NCI-H2227 treated with DMSO at 0.1 percent for 48 hours (cell line): ENCODE results near the gene UNG.
A peak's percentile ranks its signal among the peaks of the same experiment; 100 is the strongest.
"Not testable (repeated sequence)": the region's sequence is repeated elsewhere in the genome, so short reads cannot be mapped to it uniquely, and the experiment has no call there.

Experiments used
- DNase-seq: peaks from one replicate; lab custom pipeline; 2025; lab: John Stamatoyannopoulos, UW

The UNG gene

GRCh38 chr12:109097435-109098182 is at the start of gene UNG:
TSS of gene UNG (plus strand) at chr12:109097597. CDS start at chr12:109097680, 83 bp downstream.
- peak; percentile 93 for DNase-seq

DNA sequence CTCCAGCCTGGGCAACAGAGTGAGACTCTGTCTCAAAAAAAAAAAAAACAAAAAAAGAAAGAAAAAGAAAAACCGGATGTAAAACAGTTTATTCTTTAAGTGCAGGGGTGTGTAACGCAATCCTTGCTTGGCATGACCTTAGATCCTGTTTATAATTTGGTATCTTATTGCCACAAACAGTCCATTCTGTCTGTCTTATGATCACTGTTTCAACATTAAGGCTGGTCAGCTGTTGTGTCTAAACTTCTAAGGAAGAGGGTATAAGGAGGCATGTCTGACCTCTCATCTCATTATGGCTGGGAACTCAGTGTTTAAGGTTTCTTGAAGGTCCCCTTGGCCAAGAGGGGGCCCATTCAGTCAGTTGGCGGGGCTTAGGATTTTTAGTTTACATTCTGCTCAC is 48.7 kb upstream of the UNG start:
- not testable (repeated sequence) for DNase-seq

DNA sequence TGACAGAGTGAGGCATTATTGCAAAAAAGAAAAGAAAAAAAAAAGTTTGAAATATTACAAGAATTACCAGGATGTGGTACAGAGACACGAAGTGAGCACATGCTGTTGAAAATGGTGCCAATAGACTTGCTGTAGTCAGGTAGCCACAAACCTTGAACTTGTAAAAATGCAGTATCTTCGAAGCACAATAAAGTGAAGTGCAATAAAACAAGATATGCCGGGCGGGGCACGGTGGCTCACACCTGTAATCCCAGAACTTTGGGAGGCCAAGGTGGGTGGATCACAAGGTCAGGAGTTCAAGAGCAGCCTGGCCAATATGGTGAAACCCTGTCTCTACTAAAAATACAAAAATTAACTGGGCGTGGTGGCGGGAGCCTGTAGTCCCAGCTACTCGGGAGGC is 47.6 kb upstream of the UNG start:
- DNase-seq: not testable (repeated sequence)

DNA sequence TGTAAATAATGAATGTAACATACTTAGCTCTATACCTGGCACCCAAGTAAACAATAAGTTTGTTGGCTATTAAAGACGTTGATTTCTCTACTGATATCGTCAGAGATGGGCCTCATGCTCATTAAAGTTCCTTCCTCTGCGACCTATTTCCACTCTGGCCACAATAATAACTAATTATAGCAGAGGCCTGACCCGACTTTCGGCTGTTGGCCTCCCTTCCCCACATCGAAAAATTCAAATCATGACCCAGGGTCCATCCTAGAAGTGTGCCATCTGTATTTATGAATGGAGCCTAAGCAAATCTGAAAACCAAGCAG is 45.3 kb upstream of the UNG start:
- no peak for DNase-seq

DNA sequence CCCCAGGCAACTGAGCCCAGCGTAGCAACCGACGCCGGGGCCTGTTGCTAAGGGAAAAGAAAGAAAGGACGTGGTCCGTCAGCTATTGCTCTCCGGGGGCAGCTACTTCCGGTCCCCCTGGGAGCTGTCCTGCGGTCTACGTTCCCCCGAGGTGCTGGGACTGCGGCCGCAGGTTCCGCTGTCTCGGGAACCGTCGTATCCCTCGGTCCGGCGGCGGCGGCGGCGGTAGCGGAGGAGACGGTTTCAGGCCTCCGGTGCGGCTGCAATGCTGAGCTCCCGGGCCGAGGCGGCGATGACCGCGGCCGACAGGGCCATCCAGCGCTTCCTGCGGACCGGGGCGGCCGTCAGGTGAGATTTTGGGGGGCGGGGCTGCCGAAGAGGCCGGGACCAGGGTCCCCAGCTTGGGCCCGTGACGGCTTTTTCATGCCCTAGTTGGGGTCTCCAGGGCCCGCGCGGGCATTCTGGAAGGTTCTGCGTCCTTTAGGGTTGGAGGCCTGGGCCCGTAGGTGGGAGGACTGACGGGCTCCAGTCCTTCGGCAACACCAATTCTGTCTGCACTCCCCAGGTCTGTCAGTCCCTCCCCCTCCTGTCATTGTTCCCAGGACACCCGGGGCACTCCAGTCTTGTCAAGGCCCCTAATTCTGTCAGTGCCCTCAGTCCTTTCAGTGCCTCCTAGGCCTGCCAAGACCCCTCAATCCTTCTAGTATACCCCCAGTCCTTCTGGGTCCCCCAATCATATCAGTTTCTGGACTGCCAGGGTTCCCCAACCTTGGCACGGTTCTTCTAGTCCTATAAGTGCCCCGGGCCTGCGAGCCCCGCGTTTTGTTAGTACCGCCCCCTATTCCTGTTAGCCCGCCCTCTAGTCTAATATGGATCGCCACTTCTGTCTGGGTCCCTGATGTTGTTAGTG is 44.7 kb upstream of the UNG start, which contains the start of gene USP30:
USP30 (plus strand) TSS at position 163 of the 910 bp plus-strand sequence; CDS start at position 266, 103 bp downstream.
- peak; percentile 83 for DNase-seq

DNA sequence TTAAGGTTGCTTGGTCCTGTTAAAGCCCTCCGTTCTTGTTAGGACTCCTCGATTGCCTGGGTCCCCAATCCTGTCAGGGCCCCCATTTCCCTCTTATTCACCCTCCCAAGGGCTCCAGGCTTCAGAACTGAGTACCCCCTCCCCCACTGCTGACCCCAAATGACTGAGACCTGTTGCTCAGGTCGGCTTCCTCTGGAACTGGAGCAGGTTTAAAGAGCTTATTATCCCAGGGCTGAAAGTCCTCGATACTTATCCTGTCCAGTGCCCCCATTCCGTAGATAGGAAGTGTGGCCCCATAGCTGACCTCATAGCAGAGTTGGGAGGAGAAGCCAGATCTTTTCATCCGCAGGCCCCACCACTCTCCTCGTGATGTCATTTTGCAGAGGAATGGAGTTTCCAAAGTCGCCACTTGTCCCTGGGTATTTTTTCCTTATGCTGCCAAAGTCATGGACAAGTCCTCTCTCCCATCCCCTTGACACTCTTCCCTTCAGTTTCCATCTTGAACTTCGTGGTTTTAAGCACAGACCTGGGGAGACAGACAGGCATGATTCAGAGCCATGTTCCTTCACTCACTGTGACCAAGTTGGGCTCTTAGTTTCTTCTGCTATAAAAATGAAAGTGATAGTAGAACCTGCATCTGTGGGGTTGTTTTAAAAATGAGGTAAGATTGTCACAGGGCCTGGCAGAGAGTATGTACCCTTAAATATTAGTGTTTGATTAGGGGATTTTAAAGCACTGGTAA is 43.8 kb upstream of the UNG start:
- DNase-seq: no peak

DNA sequence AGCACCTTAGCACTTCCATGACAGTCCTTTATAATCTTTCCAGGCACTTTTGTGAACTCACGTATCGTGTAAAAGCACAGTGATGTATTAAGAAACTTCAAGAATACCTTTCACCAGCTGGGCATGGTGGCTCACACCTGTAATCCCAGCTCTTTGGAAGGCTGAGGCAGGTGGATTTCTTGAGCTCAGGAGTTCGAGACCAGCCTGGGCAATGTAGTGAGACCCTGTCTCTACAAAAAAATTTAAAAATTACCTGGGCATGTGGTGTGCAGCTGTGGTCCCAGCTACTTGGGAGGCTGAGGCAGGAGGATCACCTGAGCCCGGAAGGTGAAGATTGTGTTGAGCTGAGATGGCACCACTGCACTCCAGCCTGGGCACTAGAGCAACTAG is 43.3 kb upstream of the UNG start:
- not testable (repeated sequence) for DNase-seq

GRCh38 chr12:109054520-109054919 is 42.9 kb upstream of the UNG start:
- no peak for DNase-seq

- no peak for DNase-seq
These were observed 40.5 kb upstream of the UNG start for GRCh38 chr12:109056891-109057290.

DNA sequence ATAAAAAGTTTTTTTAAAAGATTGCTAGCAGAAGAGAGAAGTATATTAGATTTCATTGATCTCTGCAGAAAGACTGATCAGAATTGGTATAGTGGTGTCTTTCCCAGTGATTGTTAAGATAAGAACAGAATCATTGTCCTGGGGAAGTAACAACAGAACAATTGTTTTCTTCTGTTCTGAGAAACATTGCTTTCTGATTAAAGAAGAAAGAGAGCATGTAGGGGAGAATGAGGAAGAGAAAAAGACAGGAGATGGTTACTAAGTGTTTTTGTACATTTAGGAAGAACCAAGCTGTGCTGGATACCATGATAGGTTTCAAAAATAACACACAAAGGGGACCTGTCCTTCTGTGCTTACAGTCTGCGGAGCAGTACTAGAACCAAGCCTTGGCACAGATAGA is 40.0 kb upstream of the UNG start:
- DNase-seq: no peak

DNA sequence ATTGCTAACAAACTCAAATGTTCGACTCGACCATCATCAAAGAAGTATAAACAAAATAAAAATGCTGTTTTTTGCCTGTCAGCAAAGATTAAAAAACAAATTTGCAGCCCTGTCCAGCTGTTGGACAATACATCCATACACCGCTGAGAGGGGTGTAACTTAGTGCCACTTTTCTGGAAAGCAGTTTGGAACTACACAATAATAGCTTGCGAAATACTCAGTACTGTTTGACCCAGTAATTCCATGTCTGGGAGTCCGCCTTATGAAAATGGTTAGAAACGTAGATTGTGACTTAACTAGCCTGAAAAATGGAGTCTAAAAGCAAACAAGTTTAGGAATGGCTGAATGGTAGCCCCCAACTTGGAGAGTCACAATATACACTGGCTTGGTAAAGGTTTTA is 38.6 kb upstream of the UNG start:
- DNase-seq: no peak

- no peak for DNase-seq
These were observed 33.3 kb upstream of the UNG start for GRCh38 chr12:109064143-109064542.

GRCh38 chr12:109065154-109065852 is 32.1 kb upstream of the UNG start:
- no peak for DNase-seq

- no peak for DNase-seq
These were observed 31.6 kb upstream of the UNG start for GRCh38 chr12:109065853-109066193.

- peak; percentile 37 for DNase-seq
These were observed 27.8 kb upstream of the UNG start for GRCh38 chr12:109069307-109070271.

GRCh38 chr12:109074866-109075265 is 22.5 kb upstream of the UNG start:
- DNase-seq: no peak

DNA sequence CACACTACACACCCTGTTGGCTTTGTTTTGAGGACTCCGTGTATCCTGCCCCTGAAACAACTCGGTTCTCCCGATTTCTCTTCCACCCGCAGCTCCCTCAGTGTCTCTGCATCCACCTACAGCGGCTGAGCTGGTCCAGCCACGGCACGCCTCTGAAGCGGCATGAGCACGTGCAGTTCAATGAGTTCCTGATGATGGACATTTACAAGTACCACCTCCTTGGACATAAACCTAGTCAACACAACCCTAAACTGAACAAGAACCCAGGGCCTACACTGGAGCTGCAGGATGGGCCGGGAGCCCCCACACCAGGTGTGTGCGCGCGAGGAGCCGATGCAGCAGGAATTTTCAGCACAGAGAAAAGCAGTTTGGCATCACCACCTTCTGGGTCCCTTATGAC is 14.6 kb upstream of the UNG start:
- DNase-seq: no peak

- no peak for DNase-seq
These were observed 13.0 kb upstream of the UNG start for GRCh38 chr12:109084425-109084824.

- no peak for DNase-seq
These were observed 11.8 kb upstream of the UNG start for GRCh38 chr12:109085590-109085989.

DNA sequence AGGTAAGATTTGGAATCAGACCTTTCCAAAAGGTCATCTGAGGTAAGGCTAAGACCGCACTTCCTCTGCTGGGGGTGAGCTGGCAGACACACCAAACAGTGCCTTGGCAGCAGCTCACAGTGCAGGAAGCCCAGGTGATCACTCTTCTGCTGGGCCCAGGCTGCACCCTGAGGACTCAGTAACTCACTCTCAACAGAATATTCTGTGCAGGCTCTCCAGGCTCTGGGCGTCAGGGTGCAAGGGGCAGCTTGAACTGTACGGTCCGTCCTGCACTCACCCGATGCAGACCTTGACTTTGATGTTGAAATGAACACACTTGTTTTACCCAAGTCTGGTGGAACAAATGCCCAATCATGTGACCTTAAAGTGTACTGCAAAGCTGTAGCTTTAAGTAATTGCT is 10.1 kb upstream of the UNG start:
- no peak for DNase-seq

GRCh38 chr12:109088818-109089217 is 8.6 kb upstream of the UNG start:
- no peak for DNase-seq
